GM21825 (cell line): ENCODE data around the gene MAP3K7CL.
"Not testable (repeated sequence)": the region's sequence is repeated elsewhere in the genome, so short reads cannot be mapped to it uniquely, and the experiment has no call there.

ENCODE experiments used
- ATAC-seq: cut with Tn5 transposase; IDR thresholded peaks from one replicate; pipeline ENCODE4 v1.9.1; 2021; ENCODE audit warnings: mild to moderate bottlenecking, moderate library complexity; ENCODE audit not compliant: unreplicated experiment

The MAP3K7CL gene

GRCh38 chr21:29133241-29133640, 2.8 kb downstream of the MAP3K7CL start:
- ATAC-seq: no peak

- ATAC-seq: no peak
Measured at GRCh38 chr21:29133796-29134195, 3.4 kb downstream of the MAP3K7CL start.

GRCh38 chr21:29135481-29135880, 5.0 kb downstream of the MAP3K7CL start:
- no peak for ATAC-seq

GRCh38 chr21:29136033-29136432, 5.6 kb downstream of the MAP3K7CL start:
- ATAC-seq: no peak

- no peak for ATAC-seq
Measured at GRCh38 chr21:29144736-29145353, 14.4 kb downstream of the MAP3K7CL start.

- ATAC-seq: no peak
Measured at GRCh38 chr21:29145354-29145782, 14.9 kb downstream of the MAP3K7CL start.

- ATAC-seq: no peak
Measured at GRCh38 chr21:29145852-29146453, 15.5 kb downstream of the MAP3K7CL start.

GRCh38 chr21:29146726-29147125, 16.3 kb downstream of the MAP3K7CL start:
- no peak for ATAC-seq

- no peak for ATAC-seq
Measured at GRCh38 chr21:29148530-29148929, 18.1 kb downstream of the MAP3K7CL start.

GRCh38 chr21:29149808-29150425, 19.5 kb downstream of the MAP3K7CL start:
- ATAC-seq: no peak

GRCh38 chr21:29151931-29152330, 21.5 kb downstream of the MAP3K7CL start:
- ATAC-seq: no peak

- ATAC-seq: no peak
Measured at GRCh38 chr21:29152916-29153315, 22.5 kb downstream of the MAP3K7CL start.

GRCh38 chr21:29154270-29154669, 23.8 kb downstream of the MAP3K7CL start:
- ATAC-seq: no peak

- ATAC-seq: no peak
Measured at GRCh38 chr21:29155118-29155932, 24.9 kb downstream of the MAP3K7CL start.

- ATAC-seq: no peak
Measured at GRCh38 chr21:29155933-29156260, 25.5 kb downstream of the MAP3K7CL start.

- no peak for ATAC-seq
Measured at GRCh38 chr21:29157080-29157479, 26.6 kb downstream of the MAP3K7CL start.

- no peak for ATAC-seq
Measured at GRCh38 chr21:29159842-29160241, 29.4 kb downstream of the MAP3K7CL start.

GRCh38 chr21:29162825-29163224, 32.4 kb downstream of the MAP3K7CL start:
- ATAC-seq: not testable (repeated sequence)

GRCh38 chr21:29163341-29164115, 33.1 kb downstream of the MAP3K7CL start:
- ATAC-seq: no peak

- ATAC-seq: no peak
Measured at GRCh38 chr21:29164323-29164942, 34.0 kb downstream of the MAP3K7CL start.
